HG02943 (cell line): ENCODE results near the gene DEXI.
"Not testable (repeated sequence)": the region's sequence is repeated elsewhere in the genome, so short reads cannot be mapped to it uniquely, and the experiment has no call there.

Experiments
- ATAC-seq: cut with Tn5 transposase; IDR thresholded peaks from one replicate; pipeline ENCODE4 v1.9.1; 2021; ENCODE audit warnings: mild to moderate bottlenecking, low read depth, moderate library complexity; ENCODE audit not compliant: unreplicated experiment

Gene DEXI

GRCh38 chr16:10930755-10931093 lies 11.5 kb downstream of the DEXI start:
- ATAC-seq: no peak

- ATAC-seq: no peak
Measured at GRCh38 chr16:10929853-10930754, 12.2 kb downstream of the DEXI start.

- ATAC-seq: not testable (repeated sequence)
Measured at GRCh38 chr16:10929097-10929496, 13.2 kb downstream of the DEXI start.

- no peak for ATAC-seq
Measured at GRCh38 chr16:10927497-10928112, 14.7 kb downstream of the DEXI start.

- no peak for ATAC-seq
Measured at GRCh38 chr16:10926867-10927266, 15.4 kb downstream of the DEXI start.

- ATAC-seq: no peak
Measured at GRCh38 chr16:10926094-10926493, 16.2 kb downstream of the DEXI start.

- not testable (repeated sequence) for ATAC-seq
Measured at GRCh38 chr16:10925285-10925684, 17.0 kb downstream of the DEXI start.

GRCh38 chr16:10923650-10924214 lies 18.5 kb downstream of the DEXI start:
- no peak for ATAC-seq

- no peak for ATAC-seq
Measured at GRCh38 chr16:10923146-10923649, 19.1 kb downstream of the DEXI start.

GRCh38 chr16:10922328-10923145 lies 19.7 kb downstream of the DEXI start:
- no peak for ATAC-seq

- no peak for ATAC-seq
Measured at GRCh38 chr16:10921536-10922327, 20.5 kb downstream of the DEXI start.

- no peak for ATAC-seq
Measured at GRCh38 chr16:10920726-10921427, 21.4 kb downstream of the DEXI start.

- no peak for ATAC-seq
Measured at GRCh38 chr16:10919003-10919351, 23.3 kb downstream of the DEXI start.

GRCh38 chr16:10918294-10919002 lies 23.8 kb downstream of the DEXI start:
- no peak for ATAC-seq

- ATAC-seq: no peak
Measured at GRCh38 chr16:10916534-10916933, 25.7 kb downstream of the DEXI start.

GRCh38 chr16:10911267-10911666 lies 31.0 kb downstream of the DEXI start:
- ATAC-seq: no peak

- no peak for ATAC-seq
Measured at GRCh38 chr16:10907757-10908045, 34.6 kb downstream of the DEXI start.

GRCh38 chr16:10906914-10907756 lies 35.1 kb downstream of the DEXI start:
- no peak for ATAC-seq
